HG03571 (cell line): ENCODE measurements around the gene TOMM40L.

Experiments used
- ATAC-seq: cut with Tn5 transposase; IDR thresholded peaks from one replicate; pipeline ENCODE4 v1.9.1; 2021; ENCODE audit not compliant: unreplicated experiment

The TOMM40L gene

GRCh38 chr1:161196521-161197451 lies 29.1 kb upstream of the TOMM40L start:
- ATAC-seq, result no peak

- no peak for ATAC-seq
These were observed 28.2 kb upstream of the TOMM40L start for GRCh38 chr1:161197560-161198193.

DNA sequence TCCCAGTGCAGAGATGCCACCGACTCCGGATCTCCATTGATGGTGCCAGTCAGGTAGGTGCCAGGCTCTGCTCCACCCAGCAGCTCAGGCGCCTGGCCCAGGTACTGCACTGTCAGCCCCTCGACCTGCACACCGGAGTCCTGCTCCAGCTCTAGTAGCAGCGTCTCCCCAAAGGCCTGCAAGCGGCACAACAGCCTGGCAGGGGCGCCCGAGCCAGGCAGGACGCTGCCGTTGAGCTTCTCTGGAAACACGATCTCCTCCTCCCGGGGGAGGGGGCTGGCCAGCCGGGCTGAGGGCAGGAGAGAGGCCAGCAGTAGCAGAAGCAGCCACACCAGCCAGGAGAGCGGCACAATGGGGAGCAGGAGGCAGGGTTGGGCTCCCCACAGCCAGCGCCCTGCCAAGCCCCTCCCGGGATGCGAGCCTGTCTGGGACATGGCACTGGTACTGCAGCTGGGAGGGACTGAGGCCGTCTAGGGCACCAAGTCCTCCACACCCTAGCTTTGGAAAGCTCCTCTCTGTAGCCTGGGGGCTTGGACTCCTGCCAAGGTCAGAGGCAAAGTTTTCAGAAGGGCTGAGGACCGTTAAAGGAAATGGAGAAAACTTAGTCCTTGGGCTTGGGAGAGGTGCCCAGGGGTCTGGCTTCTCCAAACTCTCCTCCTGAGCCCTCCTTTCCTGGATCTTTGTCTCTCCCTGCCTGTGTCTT lies 27.5 kb upstream of the TOMM40L start:
- no peak for ATAC-seq

DNA sequence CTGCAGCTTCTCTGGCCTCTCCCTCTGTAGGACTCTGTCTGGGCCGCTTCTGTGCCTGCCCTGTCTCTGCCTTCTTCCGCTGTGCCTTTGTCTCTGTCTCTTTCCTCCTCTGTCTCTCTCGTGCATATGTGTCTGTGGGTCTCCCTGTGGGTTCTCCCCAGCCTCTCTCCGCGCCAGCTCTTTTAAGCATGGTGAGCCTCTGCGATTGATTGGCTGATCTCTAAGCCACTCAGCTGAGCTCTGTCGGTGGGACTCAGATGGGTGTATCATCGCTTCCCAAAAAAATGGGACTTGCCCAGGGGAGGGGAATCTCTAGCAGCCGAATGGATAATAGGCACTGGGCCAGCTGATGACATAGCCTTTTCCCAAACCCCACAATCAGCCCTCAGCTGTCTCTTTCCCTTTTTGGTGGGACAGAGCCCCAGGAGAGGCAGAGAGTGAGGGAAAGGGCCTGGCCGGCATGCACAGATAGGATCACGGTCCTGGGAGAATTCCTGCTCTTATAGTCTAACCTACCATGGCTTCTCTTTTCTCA lies 26.9 kb upstream of the TOMM40L start, which contains the start of gene ADAMTS4:
TSS of gene ADAMTS4 (minus strand) at position 158 of the 535 bp plus-strand sequence. CDS start 427 bp downstream, outside the sequence.
- ATAC-seq, result no peak

DNA sequence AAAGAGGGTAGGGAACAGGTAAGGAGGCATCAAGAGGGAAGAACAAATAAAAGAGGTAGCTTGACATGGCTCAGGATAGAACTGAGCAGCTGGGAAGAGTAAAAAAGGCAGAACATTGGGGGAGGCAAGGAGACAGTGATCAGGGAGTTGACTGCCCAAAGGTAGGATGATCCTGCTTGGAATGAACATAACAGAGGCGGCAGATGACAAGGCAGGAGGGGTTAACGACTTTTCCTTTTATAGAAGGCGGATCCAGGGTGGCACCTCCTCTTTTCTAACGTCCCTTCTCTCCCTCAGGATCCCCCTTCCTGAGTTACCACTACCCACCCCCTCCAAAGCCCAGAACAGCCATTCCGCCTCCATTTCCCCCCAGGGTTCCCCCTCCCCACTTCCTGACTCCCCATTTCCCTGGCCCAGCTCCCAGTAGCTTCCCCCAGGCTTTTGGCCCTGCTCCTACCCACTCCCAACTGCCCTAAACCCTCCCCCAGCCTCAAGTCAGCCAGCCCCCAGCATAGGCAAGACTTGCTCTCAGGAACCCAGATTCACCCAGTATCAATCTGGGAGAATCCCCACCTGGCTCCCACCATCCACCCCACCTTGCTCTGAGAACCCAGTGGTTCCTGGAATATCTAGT lies 26.2 kb upstream of the TOMM40L start:
- ATAC-seq, result no peak

DNA sequence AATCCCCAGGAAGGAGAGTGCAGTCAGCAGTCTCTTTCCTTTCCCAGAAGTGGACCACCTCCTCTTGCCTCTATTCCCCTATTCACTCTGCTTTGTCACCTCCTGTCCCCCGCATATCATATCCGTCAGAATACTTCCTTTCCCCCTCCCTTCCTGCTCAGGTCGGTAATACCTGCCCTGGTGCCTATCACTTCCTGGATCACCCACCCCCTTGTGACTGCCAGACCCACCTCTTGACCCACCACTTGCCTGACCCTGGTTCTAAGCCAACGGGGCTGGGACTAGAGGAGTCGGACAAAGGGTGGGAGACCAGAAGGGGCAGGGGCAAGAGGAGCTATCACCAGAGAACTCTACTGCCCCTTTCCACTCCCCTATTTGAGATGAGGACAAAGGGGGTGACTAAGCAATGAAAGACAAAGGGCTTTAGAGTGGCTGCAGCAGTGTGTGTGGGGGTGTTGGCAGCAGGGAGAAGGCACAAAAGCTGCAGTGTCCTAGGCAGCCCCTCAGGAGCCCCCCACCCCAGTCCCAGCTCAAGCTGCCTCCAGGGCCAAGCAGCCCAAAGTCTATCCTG lies 25.4 kb upstream of the TOMM40L start:
- no peak for ATAC-seq

- no peak for ATAC-seq
These were observed 24.6 kb upstream of the TOMM40L start for GRCh38 chr1:161200992-161201835.

DNA sequence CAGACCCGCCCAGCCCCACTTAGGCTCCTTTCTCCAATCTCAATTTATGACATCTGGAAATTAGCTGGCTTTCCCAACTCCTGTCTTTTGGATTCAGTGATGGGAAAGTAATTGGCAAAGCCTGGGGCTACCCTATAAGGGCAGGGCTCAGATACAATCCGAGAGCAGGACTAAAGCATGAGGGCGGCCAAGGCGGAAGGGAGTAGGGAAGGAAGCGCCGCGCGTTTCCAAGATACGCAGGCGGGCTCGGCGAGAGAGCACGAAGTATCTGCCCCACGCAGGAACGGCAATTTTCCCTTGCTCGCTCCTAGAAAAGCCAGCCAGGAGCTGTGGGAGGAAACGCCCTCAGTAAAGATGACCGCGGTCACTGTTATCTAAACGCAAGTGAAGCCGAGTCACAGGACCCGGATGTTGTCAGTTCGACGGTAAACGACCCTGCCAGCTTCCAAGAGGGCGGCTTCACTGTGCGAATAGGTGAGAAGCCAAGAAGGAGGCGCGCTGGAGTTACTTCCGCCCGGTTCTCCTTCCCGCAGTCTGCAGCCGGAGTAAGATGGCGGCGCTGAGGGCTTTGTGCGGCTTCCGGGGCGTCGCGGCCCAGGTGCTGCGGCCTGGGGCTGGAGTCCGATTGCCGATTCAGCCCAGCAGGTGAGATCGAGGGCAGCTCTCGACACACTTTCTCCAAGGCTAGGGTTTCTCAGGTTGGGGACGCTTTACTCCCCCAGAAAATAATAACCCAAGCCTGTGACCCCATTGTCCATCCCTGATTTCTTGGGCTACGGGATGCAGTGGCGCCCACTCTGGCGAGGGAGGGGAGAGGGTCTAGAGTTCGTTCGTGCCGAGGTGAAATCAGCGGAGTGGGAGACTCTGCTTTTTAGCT lies 23.8 kb upstream of the TOMM40L start, which contains the start of gene NDUFS2:
TSS of gene NDUFS2 (plus strand) at position 532 of the 877 bp plus-strand sequence. CDS start at position 551, 19 bp downstream.
- peak; percentile 95 for ATAC-seq

DNA sequence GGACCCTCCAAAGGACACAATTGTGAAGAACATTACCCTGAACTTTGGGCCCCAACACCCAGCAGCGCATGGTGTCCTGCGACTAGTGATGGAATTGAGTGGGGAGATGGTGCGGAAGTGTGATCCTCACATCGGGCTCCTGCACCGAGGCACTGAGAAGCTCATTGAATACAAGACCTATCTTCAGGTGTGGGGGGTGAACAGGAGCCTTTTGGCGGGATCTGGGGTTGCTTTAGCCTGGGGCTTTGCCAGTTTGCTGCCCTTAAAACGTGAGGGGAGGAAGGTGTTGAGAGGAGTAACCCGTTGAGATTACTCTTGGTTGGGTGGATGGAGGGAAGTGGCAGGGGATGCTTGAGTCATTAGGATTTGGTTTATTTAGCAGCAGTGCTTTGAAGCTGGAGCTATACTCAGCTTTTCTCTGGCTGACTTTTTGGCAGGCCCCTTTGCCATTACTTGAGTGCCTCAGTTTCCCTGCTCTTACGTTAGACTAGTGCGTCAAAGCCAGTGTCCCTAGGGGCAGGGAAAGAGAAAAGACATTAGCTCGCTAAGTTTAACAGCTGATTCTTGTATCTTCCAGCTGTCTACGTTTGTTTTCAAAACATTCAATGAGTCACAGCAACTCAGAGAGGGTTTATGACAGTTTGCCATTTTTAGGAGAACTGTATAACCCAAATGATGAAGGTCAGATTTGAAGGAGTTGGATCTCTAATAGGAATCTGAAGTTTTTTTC lies 19.3 kb upstream of the TOMM40L start:
- no peak for ATAC-seq

- no peak for ATAC-seq
These were observed 18.7 kb upstream of the TOMM40L start for GRCh38 chr1:161207173-161207572.

- peak; percentile 54 for ATAC-seq
These were observed 16.0 kb upstream of the TOMM40L start for GRCh38 chr1:161209790-161210409.

- no peak for ATAC-seq
These were observed 11.5 kb upstream of the TOMM40L start for GRCh38 chr1:161214369-161214768.

DNA sequence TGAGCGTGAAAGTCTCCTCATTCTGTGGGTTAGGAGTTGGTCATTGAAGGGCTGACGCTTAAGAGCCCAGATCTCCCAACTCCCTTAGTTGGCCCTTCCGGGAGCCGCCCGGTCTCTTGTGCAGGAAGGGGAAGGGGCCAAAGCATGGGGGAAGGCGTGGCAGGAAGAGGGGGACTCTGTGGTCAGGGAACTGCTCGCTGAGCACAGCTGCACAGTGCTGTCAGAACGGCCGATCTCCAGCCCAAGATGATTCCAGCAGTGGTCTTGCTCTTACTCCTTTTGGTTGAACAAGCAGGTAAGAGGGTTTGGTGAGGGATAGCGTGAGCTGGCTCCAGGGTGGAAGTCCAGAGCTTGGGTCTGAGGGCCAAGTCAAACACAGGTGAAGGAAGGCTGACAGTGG lies 10.8 kb upstream of the TOMM40L start, which contains the start of gene FCER1G:
TSS of gene FCER1G (plus strand) at position 220 of the 400 bp plus-strand sequence. CDS start at position 247, 27 bp downstream.
- ATAC-seq, result no peak

GRCh38 chr1:161216945-161217712 lies 8.7 kb upstream of the TOMM40L start:
- ATAC-seq, result peak; percentile 83

GRCh38 chr1:161217831-161218230 lies 8.0 kb upstream of the TOMM40L start:
- ATAC-seq, result no peak

GRCh38 chr1:161218301-161219077 lies 7.4 kb upstream of the TOMM40L start:
- no peak for ATAC-seq
